Mammary epithelial cell (primary cell): ENCODE results near the gene TRIM38.
A peak's percentile ranks its signal among the peaks of the same experiment; 100 is the strongest.

Experiments used
- CTCF ChIP-seq, 2 donors: IDR thresholded peaks in 1 of 2; conservative IDR thresholded peaks in 1 of 2; 2 replicates each; pipeline ENCODE4 v1.5.1; 2011 to 2012; ENCODE audit warnings: inconsistent platforms in 2 of 2, low read length in 2 of 2, mild to moderate bottlenecking in 2 of 2, control low read depth in 1 of 2, low read depth in 1 of 2; ENCODE audit not compliant: insufficient read depth in 1 of 2; ENCODE audit errors: extremely low read depth in 1 of 2
- EZH2 ChIP-seq: IDR thresholded peaks from 2 replicates; pipeline ENCODE4 v1.6.1; 2012; ENCODE audit warnings: low read length, inconsistent platforms, borderline replicate concordance

GRCh38 chr6:25992413-25993340, 30.1 kb downstream of the TRIM38 start:
- TF ChIP-seq CTCF (conservative IDR thresholded peaks at IDR 0.05 in 1 of 2, IDR thresholded peaks at IDR 0.05 in 1 of 2; ENCODE audit: extremely low read depth in 1 of 2, insufficient read depth in 1 of 2, low read depth in 1 of 2, low read length in 2 of 2), result peak; percentile 92 to 95
- TF ChIP-seq EZH2, result no peak
